OCI-M2 (cell line): ENCODE data around the gene POLR3GL.

Experiments
- DNase-seq: peaks from one replicate; lab custom pipeline; 2025; ENCODE audit not compliant: unreplicated experiment; lab: John Stamatoyannopoulos, UW

Gene POLR3GL

GRCh38 chr1:145991735-145992412 is 27.4 kb downstream of the POLR3GL start:
- no peak for DNase-seq

DNA sequence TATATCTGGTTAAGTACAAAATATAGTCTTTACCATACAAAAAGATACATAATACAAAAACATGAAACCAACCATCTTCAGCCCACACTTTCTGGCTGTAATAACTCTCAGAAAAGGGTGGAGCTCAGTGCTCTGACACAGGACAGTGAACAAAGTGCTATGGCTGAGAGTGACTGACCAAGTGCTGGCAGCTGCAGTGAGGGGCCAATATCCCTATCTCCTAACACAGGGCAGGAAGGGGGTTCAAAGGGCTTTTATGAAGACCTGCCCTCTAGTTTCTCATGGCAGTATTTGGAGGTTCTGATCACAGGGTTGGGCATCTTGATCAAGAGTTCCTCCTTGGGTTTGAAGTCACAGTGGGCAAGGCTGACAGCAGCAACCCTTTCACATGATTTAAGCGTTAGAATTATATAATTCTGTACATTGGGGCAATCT is 28.0 kb downstream of the POLR3GL start:
- no peak for DNase-seq

DNA sequence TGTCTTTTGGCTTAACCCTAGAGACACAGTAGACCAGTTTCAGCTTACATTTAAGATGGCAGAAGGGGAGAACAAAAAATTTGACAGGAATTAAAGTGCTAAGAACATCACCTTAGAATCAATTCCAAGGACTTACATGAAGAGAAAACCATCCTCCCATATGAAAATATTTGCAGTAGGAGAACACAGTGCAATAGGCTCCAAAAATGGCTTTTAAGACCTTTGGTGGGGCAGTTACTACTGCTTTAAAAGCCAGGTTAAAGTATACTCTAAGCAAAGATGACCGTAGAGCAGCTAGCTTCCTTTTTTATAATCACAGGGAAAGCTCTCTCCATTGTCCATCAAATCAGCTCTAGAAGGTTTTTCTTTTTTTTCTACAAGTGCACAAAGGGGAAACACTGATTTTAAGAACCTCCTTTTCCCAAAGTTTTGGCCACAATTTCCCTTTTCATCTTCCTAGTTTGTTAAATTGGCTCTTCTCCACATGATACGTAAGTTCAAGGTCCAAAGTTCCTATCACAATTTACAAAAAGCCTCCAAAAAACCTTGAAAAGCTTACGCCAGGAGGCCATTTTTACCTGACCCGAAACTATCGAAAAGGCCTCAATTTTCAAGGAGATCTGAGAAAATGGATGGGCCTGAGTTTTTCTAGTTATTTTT is 28.6 kb downstream of the POLR3GL start:
- DNase-seq = no peak

- DNase-seq = no peak
Observed at GRCh38 chr1:145993618-145994390, 29.3 kb downstream of the POLR3GL start.

DNA sequence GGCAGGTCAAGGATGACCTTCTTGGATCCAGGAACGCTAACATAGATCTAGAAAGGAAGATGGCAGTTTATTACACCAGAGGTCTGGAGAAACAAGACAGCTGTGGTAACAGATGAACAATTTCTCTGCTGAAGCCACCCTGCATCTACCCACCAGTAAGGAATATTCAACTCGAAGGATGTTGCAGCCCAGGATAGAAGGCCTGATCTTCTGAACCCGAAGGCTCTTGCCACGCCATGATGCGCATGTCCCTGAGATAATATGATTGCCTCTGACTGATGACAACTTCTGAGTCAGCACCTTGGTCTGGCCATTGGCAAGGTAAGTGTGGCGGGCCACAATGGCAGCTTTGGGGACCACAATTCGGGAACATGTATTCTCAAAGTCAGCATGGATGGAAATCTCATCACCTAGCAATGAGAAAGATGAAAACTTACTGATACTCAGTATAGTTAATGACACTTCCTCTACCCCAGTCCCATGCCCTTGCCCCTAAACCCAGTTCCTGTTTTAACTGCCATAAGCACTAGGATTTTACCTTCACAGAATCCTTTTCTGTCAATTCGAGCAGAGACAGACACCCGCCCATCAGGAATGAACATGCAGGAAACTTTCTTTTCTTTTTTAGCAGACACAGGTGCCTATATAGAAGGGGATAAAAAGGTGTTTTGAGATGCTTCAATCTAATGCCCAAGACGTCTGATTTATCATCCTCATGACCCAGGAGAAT is 30.1 kb downstream of the POLR3GL start:
- DNase-seq = no peak

- no peak for DNase-seq
Observed at GRCh38 chr1:145995148-145995881, 30.8 kb downstream of the POLR3GL start.

DNA sequence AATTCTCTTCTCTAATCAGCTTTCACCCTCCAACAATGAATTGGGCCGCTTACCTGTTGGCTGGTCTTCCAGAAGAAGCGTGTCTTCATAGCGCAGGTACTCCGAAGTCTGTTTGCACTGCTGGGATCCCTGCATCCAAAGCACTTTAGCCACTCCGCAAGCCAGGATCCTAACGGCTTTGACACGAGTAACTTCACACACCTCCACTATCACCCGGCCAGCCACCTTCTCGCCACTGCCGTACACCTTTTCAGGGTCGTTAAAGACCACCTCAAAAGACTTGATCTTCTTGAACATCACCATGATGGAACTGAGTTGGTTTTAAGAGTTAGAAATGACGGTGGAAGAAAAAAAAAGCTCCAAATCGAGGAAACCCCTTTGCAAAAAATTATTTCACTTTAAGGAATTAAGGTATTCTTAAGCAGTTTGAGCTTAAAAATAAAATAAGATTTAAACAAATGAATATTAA is 31.5 kb downstream of the POLR3GL start:
- DNase-seq = no peak

- DNase-seq = peak; percentile 83
Observed at GRCh38 chr1:145996433-145997015, 32.0 kb downstream of the POLR3GL start, which contains the start of gene TXNIP. Gene TXNIP, minus strand, starts transcription at chr1:145996579. Its CDS starts 313 bp downstream, at chr1:145996266.

DNA sequence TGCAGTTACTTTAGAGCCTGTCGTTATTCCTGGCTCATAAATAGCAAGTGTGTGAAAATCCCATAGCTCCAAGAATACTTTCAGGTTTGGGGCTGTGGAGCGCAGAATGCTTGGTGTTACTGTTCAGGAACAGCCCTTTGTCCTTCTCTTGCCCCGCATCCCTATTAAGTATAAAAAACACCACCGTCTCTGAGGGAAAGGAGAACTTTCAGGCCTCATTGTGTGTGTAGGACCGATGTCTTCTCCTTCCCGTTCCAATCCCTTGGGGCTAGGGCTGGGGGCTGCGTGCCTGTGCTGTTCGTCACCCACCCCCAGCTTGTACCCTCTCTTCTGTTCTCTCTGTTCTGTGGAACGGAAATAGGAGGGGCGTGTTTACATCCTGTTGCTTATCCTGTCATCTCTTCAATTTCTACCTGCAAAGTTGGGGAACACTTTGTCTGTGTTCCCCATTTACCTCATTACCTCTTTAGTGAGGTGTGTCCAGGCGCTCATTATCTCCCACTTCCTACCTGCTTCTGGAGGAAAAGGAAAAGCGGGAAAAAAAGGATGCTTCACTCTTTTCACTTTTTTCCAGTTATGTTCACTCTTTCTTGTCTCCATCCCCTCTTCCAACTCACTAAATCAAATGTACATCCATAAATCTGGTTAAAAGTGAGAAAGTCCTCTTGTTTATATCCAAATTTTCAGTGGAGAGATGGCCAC is 32.7 kb downstream of the POLR3GL start:
- no peak for DNase-seq

- DNase-seq = no peak
Observed at GRCh38 chr1:145997718-145998023, 33.2 kb downstream of the POLR3GL start.

DNA sequence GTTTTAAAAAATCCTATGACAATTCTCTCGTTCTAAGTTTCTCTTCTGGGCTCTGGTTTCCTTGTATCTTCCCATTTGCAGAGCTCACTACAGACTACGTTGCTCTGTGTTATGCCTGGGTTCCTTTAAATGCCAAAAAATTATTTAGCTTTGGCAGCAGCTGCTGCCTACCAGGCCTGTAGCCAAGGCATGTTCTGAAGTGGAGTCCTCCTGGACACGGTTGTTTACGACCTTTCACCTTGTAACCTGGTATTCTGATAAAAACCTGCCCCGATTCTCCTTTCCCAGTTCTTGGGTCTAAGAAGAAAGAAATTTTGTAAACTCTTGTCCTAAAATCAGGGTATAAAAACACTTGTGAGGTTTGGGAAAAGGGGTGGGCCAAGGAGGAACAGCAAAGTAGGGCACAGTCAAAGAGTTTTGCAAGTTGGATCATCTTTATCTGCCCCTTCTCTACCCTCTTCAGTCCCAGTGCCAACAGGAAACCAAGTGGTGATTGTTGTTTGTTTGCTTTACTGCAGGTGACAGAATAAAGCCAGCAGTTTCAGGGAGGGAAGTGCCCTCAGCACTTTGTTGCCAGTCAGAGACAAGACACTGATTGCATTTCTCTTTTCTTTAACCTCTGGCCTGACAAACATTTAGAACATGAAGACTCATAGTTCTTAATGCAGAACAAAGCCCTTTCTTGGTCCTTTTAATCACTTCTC is 35.0 kb downstream of the POLR3GL start:
- no peak for DNase-seq

DNA sequence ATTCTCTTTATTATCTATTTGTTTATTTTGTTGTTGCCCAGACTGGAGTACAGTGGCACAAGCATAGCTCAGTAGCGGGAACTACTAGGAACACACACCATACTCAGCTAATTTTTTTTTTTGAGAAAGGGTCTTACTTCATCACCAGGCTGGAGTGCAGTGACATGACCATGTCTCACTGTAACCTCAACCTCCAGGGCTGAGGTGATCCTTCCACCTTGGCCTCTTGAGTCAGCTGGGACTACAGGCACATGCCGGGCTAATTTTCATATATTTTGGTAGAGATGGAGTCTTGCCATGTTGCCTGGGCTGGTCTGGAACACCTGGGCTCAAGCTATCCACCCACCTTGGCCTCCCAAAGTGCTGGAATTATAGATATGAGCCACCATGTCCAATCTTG is 37.2 kb downstream of the POLR3GL start:
- DNase-seq = no peak

DNA sequence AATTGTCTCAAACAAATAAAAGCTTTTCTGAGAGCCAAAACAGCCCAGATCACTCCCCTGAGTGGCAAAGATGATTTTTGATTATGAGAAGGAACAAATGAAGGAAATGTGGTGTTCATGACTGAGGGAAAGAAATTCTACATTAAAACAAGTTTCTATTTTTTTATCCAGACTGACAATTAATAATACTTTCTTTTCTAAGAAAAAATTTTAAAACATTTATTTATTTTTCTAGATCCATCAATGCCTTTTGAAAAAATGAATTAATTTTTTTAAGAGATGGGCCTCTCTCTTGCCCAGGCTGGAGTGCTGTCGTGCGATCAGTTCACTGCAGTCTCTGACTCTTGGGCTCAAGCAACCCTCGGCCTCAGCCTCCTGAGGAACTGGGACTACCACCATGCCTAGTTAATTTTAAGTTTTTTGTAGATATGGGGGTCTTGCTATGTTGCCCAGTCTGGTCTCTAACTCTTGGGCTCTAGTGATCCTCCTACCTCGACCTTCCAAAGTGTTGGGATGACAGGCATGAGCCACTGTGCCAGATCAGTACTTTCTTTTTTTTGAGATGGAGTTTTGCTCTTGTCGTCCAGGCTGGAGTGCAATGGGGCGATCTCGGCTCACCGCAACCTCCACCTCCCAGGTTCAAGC is 43.1 kb downstream of the POLR3GL start:
- DNase-seq = no peak

DNA sequence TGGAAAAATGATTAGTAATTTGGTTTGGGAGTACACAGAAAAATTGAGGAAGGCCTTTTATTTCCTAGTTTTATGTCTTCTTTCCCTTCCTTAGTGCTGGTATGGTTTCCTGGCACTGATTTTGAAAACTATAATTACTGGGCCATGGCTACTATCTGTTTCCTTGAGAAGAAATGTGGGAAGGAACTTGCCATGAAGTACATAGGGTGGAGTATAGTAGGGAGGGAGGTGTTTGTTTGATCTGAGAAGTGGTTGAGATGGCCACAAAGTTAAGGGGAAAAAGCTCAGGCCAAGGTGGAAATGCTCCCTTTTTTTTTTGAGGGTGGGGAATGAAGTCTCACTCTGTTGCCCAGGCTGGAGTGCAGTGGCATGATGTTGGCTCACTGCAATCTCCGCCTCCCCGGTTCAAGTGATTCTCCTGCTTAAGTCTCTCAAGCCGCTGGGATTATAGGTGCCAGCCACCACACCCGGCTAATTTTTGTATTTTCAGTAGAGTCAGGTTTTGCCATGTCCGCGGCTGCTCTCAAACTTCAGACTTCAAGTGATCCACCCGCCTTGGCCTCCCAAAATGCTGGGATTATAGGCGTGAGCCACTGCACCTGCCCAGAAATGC is 45.7 kb downstream of the POLR3GL start:
- DNase-seq = no peak

DNA sequence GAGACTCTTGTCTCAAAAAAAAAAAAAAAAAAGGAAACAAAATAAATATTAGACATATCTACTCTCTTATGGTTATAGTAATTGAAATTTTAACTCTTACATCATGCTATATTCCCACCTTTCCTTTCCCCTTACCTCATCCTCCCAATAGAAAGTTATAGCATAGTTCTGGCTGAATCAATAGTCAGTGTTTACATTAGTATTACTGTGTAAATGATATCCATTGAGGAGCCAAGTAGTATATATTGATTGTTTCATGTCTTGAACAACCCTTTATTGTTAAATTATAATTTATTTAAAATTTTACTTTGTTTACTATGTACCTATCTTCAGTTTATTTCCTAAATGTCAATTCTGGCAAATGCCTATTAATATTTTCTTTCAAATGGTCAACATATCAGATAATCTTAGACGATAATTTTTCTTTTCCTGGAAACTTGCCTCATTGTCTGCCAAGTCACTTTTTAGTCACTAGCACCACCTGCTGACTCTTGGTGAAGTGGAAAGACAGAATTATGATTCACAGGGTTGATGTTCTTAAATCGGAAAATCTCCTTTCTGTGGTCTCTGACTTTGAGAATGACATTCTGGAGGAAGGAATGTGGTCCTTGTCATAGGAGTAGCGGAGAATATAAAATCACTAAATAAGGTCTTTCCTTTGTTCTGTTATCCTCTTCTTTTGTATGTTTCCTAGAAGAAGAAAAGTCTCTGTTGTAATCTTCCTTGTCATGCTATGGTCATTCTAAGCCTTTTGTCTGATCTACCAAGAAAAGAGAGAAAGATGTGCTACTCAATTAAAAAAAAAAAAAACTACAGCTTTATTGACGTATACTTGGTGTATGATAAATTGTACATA is 48.4 kb downstream of the POLR3GL start:
- DNase-seq = no peak

DNA sequence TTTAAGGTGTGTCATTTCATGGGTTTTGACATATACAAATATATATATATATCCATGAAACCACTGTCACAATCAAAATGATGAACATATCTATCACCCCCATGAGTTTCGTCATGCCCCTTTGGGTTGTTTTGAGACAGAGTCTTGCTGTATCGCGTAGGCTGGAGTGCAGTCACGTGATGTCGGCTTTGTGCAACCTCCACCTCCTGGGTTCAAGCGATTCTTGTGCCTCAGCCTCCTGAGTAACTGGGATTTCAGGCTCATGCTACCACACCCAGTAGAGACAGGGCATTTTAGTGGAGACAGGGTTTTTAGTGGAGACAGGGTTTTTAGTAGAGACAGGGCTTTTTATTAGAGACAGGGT is 49.1 kb downstream of the POLR3GL start:
- DNase-seq = no peak

DNA sequence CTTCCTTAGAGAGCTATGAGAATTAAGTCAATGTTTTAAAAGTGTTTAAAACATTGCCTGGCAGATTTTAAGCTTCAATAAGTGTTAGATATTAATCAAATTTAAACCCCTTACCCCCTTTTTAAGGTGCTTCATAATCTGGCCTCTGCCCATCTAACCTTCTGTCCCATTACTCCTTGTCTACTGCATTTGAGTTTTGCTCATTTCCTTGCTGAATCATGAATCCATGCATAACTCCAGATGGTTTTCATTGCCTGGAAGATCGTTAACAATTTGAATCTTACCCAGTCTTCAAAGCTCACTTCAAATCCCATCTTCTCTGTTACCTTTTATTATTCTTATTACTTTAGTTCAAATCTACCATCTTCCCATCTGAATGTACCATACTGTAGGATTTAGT is 52.4 kb downstream of the POLR3GL start:
- DNase-seq = no peak
